NOMO-1 treated with dmso at 0.1 percent for 144 hours (cell line): Measurements from ENCODE around the gene PCSK6.

Experiments
- DNase-seq: peaks from one replicate; lab custom pipeline; 2025; ENCODE audit not compliant: unreplicated experiment; lab: John Stamatoyannopoulos, UW

PCSK6 gene

DNA sequence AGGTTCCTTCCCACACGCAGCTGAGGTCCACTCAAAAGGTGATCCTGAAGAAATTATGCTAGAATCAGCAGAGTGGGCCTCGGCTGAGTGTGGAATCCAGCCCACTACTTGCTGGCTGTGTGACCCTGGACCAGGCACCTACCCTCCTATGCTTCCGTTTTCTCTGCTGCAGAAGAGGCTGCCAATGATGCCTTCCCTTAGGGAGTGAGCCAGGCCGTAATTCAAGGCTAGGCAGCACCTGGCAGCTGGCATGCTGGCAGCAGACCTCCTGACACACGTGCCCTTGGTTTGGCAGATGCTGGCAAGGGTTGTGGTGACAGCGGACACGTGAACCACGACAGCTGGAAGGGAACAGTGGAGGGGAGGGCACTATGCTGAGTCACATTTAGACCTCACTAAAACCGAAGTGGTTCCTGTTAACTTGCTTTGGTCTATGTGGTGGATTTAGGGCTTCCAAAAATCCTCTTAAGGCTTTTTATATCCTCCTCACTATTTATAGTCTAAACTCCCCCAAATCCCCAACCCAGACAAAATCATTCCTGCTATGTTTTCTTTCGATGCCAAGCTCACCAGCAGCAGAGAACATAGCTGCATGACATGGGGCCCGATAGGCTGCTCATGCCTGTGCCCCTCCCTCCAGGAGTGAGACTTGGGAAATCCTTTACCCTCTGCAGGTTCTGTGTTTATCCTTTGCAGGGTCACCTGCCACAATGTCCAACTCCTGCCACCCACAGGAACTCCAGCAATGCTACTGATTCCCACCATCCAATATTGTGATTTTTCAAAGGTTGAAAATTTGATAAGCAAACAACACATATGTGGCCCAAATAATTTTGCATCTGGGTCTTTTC is 10.6 kb upstream of the PCSK6 start:
- peak; percentile 44 for DNase-seq

DNA sequence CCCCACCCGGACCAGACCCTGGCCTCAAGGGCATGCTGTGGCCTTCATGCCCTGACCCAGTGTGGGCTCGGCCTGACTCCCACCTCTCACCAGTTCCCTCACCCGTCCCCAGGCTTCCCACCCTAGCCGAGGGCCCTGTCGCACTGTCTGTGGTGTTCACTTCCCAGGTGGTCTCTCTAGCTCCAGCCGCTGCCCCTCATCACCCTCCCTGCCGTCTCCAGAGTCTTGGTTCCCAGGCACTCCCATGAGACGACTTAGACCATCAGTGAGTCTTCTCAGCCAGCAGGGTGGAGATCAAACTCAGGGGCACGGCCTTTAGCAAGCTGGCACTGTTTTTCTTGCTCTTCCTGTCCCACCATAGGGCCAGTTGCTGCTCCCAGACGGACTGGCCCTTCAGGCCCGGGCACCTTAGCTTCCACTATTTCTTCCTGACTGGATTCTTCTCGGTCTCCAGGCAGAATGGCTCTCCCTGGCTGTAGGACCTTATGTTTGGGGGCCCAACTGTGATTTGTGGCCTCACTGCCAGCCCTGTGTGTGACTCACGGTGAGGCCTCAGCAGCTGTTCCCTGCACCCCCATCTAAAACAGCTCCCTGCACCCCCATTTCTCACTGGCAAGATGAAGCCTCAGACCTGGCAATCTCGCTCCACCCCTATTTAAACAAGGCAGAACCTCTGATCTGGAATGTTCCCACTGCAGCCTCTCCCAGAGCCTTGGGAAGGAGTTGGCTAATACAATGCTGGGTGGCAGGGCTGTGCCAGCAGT is 9.4 kb upstream of the PCSK6 start:
- DNase-seq, result no peak

DNA sequence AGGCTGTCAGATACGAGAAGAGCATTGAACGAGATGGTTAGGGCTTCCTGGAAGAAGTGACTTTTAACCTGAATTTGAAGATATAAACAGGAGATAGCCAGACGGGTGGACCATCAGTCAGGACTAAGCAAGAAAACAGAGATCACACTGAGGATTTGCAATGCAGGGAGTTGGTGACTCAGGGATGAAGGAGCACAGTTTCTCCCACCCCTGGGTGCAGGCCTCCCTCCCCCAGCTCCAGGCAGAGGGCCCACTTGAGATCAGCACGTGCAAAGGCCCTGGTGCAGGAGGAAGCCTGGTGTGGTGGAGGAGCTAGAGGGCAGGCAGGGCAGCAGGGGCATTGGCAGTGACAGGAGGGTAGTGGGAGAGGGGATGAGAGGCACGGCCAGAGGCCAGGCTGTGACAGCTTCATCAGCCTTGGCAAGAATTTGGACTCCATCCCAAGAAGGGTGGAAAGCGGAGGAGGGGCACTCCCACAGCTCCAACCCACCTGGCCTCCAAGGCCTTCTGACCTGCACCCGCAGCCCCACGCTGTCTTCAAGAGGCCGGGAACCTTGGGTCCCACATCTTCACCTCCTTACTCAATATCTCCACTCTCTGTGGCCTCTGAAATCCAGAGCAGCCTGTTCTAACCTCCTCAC is 8.7 kb upstream of the PCSK6 start:
- DNase-seq, result no peak

DNA sequence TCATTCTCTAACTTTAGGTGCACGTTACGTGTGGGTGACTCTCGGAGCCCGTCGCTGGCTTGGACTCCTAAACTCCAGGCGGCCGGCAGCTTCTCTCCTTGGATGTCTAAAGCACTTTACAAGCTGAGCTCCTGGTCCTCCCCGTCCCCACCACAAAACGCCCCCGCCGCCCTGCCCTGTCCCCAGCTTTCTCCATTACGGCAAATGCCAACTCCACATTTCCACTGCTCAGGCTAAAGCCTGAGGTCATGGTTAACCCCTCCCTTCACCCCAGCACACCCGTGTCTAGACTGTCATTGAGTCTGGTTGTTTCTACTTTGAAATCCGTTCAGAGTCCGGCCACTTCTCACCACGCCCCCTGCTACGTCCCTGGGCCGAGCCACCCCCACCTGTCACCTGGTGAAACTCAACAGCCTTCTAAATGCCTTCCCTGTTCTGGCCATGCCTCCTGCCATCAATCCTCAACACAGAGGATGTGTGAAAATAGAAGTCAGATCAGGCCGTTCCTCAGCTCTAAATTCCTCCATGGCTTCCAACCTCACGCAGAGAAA is 8.1 kb upstream of the PCSK6 start:
- no peak for DNase-seq

DNA sequence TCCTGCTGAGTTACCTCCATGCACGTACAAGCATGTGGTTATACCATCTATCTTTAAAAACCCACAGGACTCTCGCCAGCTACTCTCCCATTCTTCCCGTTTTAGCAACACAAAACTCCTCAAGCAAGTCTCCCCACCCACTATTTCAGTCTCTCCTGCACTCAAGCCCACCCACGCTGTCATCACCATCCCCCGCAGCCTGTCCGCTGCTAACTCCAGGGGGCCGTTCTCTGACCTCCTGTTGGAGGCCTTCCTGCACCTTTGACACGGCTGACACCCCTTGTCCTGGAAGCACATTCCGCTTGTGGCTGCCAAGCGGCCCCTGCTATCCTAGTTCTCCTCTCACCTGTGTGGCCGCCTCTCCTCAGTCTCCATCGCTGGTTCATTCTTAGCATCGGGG is 7.5 kb upstream of the PCSK6 start:
- DNase-seq, result no peak

DNA sequence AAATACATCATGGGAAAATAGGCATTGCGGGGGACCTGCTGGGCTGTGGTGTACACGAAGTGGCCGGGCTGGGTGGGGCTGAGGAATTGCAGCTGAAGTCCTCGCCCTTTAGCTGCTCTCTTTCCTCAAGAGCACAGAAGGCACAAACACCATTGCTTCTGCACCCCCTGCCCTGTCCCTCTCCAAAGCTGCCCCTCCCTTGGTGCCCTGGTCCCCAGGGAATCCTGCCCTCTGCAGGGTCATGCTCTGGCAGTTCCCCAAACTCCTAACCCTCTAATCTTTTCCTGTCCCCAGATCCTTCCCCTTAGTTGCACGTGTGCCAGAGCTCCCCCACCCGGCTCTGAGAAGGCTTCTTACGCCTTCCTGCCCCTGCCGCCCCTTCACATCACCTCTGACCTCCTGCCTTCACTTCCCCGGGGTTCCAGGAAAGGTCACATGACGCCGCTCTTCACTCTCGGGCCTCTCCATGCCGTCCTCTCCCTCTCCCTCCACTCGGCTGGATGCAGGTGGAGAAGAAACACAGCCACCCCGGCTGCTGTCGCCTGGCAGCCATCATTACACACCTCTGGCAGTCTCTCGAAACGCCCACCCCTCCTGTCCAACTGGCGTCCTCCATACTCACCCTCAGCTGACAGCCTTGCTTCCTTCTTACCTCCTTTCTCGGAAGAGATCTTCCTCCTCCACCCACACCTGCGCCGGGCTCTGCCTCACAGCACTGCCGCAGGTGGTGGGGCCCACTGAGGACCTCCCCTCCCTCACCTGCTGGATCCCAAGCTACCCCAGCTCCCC is 6.9 kb upstream of the PCSK6 start:
- DNase-seq, result no peak

DNA sequence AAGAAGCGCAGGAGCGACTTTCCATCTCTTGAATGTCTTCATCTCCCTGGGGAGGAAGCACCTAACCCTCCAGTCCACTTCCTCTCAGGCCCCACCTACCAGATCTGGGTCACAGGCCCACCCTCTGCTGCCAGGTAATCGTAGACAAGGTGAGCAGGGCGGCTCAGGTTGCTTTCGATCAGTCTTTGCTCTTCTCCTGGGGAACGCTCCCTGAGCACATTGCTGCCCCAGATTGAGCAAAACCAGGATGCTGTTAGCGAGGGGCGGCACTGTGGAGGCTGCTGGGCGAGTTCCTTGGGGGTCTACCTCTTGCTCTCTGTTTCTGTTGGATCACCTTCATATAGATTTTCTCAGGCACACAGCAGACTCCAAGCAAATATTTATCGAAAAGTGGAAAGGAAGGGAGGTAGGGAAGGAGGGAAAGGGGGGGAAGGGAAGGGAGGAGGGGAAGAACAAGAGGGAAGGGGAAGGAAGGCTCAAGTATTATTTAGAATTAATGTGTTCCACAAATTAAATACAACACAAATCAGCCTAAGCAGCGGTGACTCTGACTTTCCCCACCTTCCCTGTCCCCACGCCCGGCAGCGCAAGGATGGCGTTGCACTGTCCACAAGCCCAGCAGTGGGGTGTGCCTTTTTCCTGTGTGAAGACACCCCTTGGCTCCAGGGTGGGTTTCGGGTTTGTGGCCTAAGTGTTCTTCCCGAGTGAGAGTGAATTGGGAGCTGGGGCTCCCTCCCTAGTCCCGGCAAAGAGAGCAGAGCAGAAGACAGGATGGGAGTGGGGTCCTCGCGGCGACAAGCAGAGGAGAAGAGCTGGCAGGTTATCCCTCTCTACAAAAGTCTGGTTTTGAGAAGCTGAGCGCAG is 6.1 kb upstream of the PCSK6 start:
- no peak for DNase-seq

DNA sequence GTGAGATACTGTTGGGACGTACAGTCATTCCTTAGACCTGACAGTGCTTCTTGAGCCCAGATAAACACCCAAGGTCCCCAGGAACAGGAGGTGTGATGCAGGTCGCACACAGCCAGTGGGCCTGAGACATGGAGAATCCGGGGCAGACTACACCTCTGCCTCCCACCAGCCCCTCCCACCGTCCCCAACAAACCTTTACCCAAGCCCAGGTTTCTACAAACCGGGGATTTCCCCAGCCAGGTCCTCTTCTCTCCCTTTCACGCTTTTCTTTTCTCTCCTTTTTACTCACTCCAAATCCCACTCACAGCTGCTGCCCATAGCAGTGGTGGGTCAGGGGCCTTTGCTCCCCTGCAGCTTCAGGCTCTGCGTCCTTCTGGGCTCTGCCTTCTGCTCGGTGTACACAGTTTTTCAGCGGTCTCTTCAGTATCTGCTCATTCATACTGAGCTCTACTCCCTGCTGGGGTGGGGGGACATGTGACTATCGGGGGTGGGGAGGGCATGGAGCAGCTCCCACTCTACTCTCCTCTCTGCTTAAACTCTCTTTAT is 4.8 kb upstream of the PCSK6 start:
- DNase-seq, result no peak

DNA sequence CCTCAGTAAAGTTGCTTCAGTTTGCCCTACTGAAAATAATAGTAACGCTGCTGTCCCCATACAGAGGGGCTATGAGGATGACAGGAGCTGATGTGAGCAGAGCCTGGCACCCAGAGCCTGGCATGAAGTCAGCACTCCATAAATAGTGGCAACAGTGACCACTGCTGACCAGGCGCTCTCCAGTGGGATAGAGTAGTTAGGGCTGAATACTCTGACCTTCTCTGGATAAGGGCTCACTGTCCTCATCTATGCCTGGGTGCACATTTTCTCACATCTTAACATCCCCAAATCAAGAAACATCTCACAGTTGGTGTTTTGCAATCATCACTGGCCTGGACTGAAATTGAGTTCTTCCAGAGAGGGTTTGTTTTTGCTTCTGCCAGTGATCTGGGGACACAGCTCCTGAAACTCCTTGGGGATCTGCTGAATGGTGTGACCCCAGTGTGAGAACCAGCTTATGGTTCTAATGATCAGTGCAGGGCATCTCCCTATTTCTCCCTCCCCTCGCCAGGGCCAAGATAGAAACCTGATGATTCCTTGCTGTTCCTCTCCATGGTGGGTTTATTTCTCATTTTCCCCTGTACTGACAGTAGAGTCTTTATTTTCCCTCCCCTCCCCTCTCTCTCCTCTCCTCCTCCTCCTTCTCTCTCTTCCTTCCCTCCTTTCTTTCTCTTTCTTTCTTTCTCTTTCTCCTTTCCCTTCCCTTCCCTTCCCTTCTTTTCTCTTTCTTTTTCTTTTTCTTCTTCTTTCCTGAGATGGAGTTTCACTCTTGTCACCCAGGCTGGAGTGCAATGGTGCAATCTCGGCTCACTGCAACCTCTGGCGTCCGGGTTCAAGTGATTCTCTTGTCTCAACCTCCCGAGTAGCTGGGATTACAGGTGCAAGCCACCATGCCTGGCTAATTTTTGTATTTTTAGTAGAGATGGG is 3.5 kb upstream of the PCSK6 start:
- DNase-seq, result no peak

DNA sequence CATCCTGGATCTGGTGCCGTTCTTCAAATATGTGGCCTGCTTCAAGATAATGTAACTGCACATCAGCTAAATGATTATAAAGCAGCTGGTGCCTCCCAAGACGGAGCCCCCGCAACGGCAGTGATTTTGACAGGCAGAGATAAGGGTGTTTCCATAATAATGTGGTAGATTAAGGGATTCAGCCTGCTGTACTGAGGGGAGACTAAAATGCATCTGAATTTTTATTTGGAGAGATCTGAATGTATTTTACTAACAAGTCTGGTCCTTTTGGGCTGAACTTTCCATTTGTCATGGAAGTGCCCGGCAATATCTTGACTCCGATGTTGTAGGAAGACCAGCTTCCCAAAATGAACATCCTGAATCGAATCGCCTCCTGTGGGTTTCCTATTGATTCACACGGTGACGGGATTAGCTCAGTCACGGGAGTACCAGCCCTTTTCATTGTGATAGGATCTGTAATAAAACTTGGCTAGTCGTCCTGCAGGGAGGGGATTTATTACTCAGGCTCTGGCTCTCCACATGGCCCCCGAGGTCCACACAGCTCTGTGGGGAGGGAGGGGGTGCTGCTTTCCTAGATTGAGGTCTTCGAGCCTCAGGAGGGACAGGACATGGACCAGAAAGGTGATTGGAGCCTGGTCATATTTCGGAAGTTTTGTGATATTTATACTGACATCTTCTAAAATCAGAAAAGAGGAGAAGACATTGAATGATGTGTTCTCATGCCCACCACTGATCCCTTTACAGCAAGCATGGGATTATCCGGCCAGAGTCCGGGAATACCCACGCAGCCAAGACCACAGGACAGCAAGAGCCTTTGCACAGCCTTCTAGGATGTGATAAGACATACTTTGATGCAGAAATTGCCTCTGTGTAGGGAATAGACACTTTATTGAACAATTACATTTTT is 2.5 kb upstream of the PCSK6 start:
- DNase-seq, result no peak

DNA sequence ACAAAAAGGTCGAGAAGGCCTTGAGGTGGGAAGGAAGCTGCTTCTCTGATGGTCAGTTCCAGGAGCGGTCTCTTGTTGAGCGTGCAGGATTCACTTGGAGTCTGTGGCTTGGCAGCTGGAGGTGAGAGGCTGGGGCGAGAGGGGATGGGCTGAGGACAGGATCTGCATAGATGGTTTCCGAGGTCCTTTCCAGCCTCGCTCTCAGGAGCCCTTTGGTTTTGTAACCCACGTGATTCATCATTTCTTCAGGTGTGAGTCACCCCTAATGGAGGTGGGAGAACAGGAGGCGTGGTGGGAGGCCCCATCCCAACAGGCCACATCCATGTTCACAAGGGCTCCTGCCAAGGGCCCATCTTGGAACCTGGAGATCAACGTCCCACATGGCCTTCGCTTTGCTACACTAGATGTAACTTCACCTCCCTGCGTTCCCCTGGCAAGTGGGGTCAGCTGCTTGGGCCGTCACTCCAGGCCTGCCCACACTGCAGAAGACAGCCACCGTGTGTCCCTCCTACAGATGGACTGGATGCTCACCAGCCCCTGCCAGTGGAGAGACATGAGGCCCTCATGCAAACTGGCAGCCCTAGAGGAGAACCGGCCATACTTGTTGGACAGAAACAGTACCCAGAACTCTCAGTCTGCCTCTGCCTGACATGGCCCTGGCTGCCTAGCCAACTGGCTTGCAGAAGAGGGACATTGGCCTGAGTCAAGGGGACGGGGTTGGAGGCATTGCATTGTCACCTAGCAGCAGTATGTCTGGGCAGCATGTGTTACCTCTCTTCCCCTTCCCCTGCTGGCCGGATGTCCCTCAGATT is 1.6 kb upstream of the PCSK6 start:
- no peak for DNase-seq

DNA sequence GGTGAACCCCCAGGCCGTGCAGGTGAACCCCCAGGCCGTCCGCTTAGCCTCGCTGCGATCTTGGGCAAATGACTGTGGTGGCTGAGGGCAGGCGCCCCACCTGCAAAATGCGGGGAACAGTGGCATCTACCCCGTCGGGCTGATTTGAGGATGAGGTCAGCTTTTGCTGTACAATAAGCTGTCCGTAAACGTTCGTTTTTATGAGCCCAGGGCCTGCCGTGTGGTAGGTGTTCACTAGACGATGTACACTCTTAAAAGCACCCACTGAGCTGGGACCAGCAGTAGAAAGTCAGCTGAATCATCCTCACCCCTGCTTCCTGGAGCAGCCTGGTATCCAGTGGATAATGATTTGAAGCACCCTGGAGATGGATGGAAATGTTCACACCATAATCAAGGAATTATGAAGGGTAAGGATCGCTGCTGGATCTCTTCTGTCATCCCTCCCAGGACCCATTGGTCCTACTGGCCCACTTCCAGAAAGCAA is 943 bp upstream of the PCSK6 start:
- no peak for DNase-seq

DNA sequence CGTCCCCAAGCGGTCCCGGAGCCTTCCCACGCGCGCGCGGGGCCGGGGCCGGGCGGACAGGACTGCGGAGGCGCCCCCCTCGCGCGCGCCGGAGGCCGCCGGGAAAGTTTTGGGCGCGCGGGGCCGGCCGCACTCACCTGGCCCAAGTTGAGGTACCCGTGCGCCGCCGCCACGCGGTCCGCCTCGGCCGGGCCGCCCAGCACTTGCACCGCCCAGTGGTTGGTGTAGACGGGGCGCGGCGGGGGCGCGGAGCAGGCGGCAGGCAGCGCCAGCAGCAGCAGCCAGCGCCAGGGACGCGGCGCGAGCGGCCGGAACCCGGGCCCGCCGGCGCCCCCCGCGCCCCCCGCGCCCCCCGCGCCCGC is 289 bp downstream of the PCSK6 start:
- DNase-seq, result peak; percentile 29

DNA sequence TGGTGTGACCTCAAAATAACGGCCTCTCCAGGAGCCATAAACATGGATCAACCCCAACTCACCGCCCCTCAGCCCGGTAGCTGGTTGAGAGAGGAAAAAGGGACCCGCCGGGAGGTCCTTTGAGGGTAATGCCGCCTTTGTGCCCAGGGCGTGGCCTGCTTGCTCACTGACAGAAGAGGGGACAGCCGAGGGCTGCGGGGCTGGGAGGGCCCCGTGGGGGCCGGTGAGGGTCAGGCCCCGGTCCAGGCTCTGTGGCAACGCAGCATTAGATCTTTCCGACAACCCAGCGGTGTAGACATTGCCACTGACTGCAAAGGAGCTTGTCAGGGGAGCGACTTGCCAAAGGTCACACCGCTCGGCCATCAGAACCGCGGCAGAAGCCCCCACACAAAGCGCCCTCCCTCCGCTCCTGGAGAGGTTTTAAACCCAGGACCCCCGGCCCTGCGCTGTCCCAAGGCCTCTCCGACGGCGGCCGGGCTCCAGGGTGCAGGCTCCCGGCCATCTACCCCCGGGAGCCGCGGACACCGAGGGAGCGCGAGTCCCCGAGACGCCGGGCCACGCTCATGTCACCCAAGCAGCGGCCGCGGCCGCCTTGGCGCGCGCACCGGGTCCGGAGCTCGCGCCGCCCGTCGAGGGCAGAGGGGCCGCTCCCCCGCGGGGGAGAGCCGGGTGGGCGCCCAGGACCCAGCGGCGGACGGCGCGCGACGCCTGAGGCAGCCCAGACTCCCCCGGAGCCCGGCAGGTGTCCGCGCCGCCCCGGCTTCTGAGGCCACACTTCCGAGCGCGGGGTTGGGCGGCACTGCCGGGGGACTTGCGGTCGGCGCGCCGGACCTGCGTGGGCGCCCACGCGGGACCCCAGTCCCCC is 975 bp downstream of the PCSK6 start:
- no peak for DNase-seq

DNA sequence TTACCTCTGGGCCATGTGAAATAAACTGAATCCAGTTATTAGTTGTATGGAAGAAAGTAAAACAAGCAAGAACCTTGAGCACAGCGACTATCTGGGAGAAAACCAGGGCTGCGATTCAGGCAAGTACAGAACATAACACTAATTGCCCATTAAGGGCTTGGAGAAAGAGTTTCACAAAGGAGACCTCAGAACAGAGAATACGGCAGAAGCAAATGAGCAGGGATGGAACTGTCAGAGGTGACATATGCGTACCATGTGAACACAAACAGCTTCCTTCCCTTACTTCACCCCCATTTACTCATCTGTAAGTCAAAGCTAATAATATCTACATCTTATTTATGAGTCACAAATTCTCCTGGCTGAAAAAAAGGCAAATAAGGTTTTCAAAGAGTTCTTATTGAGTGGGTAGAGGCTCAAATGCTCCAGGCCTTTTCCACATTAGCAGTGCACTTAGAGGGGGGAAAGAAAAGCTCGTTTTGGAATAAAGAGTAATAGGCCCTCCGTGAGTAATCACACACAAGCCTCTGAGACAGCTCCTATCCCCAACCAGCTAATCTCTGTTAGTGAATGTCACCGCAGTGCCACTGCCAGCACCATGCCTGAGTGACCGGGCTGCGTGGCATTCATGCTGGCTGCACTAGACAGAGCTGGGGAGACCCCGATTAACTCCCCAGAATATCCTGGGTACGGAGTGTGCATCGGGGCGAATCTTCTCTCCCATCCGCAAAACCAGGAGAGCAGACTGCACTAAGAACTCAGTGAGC is 2.6 kb downstream of the PCSK6 start:
- DNase-seq, result no peak
